GM12801 (cell line): ENCODE results near the gene POU2AF2.

Source experiments
- TF ChIP-seq, protein P1 (sequence below): IDR thresholded peaks from one replicate; pipeline ENCODE4 v1.5.1; 2011; ENCODE audit warnings: control low read depth; ENCODE audit not compliant: insufficient read length; ENCODE audit errors: extremely low read depth

Gene POU2AF2

DNA sequence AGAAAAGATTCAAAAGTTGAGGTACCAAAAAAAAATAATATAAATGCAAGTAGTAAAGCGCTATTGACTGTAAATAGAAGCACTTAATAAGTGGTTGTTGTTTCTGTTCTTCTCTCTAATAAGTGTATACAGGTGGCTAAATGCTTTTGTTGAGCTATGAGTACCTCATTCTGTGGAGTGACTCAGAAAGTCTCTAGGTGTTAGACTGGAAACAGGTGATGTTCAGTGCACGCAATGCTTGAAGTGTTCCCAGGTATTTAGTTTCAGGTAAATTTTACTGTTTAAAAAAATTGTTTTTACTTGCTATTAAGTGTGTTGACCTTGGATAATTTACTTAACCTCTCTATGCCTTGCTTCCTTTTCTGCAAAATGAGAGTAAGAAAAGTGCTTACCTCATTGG, 77.0 kb downstream of the POU2AF2 start:
- TF ChIP-seq, protein P1, sequence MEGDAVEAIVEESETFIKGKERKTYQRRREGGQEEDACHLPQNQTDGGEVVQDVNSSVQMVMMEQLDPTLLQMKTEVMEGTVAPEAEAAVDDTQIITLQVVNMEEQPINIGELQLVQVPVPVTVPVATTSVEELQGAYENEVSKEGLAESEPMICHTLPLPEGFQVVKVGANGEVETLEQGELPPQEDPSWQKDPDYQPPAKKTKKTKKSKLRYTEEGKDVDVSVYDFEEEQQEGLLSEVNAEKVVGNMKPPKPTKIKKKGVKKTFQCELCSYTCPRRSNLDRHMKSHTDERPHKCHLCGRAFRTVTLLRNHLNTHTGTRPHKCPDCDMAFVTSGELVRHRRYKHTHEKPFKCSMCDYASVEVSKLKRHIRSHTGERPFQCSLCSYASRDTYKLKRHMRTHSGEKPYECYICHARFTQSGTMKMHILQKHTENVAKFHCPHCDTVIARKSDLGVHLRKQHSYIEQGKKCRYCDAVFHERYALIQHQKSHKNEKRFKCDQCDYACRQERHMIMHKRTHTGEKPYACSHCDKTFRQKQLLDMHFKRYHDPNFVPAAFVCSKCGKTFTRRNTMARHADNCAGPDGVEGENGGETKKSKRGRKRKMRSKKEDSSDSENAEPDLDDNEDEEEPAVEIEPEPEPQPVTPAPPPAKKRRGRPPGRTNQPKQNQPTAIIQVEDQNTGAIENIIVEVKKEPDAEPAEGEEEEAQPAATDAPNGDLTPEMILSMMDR: no peak

DNA sequence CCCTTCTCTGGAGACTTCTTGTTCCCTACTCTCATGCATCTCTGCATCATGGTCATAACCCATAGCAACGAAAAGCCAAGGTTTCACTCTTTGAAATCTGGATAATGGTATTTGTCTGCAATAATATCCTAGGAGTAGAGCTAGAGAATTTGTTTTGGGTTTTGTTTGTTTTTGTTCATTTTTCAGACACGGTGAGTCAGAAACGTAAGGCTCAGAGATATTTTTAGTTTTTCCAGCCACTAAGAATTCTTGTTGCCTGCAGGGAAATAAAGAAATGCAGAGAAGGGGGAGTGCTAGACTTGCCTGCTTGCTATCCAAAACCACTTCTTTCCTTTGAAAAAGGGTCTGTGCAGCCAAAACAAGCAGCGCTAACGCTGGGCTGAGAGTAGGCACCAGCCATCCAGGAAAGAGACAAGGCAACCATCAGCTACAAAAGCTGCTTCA, 78.8 kb downstream of the POU2AF2 start:
- TF ChIP-seq, protein P1: no peak

DNA sequence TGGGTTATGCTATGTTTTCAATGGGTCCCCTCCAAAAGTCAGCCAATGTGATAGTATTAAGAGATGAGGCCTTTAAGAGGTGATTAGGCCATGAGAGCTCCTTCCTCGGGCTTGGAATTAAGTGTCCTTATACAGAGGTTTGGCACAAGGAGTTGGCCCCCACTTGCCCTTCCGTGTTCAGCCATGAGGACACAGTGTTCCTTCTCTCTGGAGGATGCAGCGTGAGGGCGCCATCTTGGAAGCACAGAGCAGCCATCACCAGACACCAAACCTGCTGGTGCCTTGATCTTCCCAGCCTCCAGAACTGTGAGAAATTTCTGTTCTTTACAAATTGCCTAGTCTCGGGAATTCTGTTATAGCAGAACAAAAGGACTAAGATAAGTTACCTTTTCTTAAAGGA, 79.7 kb downstream of the POU2AF2 start:
- TF ChIP-seq, protein P1: no peak

DNA sequence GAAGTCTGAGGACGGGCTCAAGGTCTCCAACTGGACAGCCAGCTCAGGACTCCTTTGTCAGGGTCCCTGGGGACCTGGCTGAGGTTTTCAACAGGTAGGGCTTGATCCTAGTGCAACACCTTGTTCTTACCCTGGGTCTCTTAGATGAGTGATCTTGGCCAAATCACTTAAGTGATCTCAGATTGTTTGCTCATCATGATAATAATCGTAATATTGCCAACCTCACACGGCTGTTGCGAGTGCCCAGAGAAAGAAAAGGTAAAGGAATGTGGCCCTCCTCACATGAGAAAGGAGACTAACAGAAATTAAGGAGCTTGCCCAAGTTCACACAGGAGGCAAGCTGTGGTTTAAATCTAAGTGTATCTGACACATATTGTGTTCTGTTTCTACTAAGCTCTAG, 81.3 kb downstream of the POU2AF2 start:
- TF ChIP-seq, protein P1: no peak

DNA sequence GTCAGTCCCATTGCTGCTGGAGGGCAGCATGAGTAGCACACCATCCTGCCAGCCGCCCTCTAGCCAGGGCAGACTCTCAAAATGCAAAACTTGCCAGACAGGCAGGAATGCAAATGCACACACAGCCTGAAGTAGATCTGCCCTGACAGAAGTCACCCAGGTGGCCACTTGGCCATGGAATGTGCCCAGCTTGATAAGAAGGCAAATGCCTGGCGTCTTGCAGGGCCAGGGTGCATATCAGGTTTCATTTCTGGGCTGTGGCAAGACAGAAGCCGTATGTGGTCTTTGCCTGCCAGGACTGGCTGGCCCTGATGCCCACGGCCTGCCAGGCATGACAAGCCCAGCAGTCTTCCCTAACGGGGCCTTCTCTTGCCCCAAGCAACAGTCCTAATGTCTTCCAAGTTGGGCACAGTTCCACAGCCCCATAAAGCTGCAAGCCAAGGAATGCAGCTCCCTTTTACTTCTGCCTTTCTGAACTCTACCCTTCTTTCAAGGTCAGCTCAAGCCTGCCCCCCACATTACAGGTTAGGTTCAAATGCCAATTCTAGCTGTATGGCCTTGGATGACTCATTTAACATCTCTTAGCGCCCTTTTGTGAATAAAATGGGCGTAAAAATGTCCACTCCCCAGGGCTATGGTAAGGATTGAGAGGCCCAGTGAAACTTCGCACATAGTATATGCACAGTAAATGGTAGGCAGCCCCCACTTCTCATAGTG, 82.5 kb downstream of the POU2AF2 start:
- TF ChIP-seq, protein P1: no peak

DNA sequence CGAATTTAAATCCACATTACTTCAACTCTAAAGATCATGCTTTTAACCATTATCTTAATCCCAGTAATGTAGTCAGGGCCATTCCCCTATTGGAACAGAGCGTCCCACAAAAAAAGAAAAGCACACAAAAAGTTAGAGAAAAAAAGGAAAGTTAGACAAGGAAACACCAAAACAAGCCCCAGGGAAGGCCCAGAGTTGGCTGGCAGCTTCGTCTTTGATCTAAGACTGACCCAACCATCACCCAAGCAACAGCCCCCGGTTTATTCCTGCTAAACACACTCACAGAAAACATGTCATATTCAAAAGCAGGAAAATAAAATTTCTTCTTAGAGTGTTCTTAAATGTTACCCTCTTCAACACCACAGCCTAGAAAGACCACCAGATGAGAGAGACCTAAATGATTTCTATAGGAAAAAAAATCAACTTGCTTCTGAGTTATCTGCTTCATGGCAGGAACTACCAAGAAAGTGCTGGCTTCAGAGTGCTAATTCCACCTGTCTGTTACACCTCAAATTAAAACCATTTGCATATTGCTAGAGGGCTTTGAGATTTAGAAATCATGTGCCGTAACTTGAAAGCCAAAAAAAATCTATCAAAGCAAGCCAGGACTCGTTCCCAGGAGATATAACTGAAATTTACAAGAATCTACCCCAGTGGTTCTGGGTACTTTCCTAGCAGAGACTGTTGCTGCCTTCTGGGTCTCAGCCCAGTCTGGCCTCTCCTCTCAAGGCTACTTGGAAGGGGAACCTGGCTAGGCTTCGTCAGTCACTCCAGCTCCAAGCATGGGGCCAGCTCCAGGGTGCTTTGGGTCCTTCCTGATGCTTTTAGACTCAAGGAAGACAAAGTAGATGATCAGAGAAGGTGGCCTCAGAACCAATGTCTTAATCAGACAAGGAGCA, 84.0 kb downstream of the POU2AF2 start:
- TF ChIP-seq, protein P1: no peak

DNA sequence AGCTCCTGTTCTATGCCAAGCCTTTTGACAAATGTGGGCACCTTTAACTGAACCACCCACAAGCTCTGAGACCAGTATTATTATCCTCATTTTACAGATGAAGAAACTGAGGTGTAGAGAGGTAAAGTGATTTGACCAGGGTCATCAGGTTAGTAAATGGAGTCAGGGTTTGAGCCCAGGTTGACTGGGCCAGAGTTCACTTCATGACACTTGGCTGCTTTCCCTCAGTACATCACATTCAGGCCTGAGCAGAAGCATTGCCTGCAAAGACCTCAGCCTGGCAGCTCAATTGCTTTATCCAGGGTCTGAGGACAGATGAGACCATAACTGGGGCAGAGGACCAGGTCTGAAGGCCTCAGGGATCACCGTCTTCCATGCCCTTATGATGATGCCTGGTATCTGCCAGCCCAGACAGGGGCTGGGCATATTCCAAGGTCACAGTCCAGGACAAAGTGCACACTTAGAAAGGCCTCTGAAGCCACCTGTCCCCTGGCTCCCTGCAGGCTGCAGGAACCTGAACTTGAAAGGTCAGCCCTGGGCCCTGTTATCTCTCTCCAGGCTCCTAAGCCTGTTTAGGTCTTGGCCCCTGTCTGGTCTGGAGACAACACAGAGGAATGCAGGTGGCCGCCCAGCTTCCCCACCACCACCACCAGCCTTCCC, 84.8 kb downstream of the POU2AF2 start:
- TF ChIP-seq, protein P1: no peak
